Measurements from ENCODE around the gene MAP1A.

Gene MAP1A

GRCh38 chr15:43517354-43518196 is at the start of gene MAP1A:
TSS of gene MAP1A (plus strand) at chr15:43517608. CDS start at chr15:43521474, 3,866 bp downstream.
- DNase-seq, result peak; percentile 14

- no peak for DNase-seq
Observed at GRCh38 chr15:43469867-43470266, 47.5 kb upstream of the MAP1A start.

- no peak for DNase-seq
Observed at GRCh38 chr15:43471975-43472374, 45.4 kb upstream of the MAP1A start.

GRCh38 chr15:43473885-43474284 is 43.5 kb upstream of the MAP1A start:
- no peak for DNase-seq

GRCh38 chr15:43483297-43484128 is 33.9 kb upstream of the MAP1A start:
- DNase-seq, result no peak

GRCh38 chr15:43484455-43484854 is 33.0 kb upstream of the MAP1A start:
- DNase-seq, result no peak

GRCh38 chr15:43487271-43487895 is 30.0 kb upstream of the MAP1A start:
- DNase-seq, result no peak

GRCh38 chr15:43488790-43489189 is 28.6 kb upstream of the MAP1A start:
- no peak for DNase-seq

GRCh38 chr15:43489191-43489590 is 28.2 kb upstream of the MAP1A start:
- DNase-seq, result no peak

- DNase-seq, result no peak
Observed at GRCh38 chr15:43492266-43492665, 25.1 kb upstream of the MAP1A start.

GRCh38 chr15:43492673-43493601 is 24.5 kb upstream of the MAP1A start, which contains the start of gene TP53BP1:
TSS of gene TP53BP1 (minus strand) at chr15:43493156. CDS start at chr15:43493043, 113 bp downstream.
- peak; percentile 81 for DNase-seq

- DNase-seq, result no peak
Observed at GRCh38 chr15:43493703-43494472, 23.5 kb upstream of the MAP1A start.

GRCh38 chr15:43498990-43499389 is 18.4 kb upstream of the MAP1A start:
- DNase-seq, result no peak

GRCh38 chr15:43499635-43500034 is 17.8 kb upstream of the MAP1A start:
- DNase-seq, result no peak

GRCh38 chr15:43505738-43506137 is 11.7 kb upstream of the MAP1A start:
- DNase-seq, result no peak

- no peak for DNase-seq
Observed at GRCh38 chr15:43508421-43508820, 9.0 kb upstream of the MAP1A start.

GRCh38 chr15:43508991-43509659 is 8.3 kb upstream of the MAP1A start:
- peak; percentile 21 for DNase-seq

- no peak for DNase-seq
Observed at GRCh38 chr15:43509660-43510199, 7.7 kb upstream of the MAP1A start.

- DNase-seq, result peak; percentile 97
Observed at GRCh38 chr15:43510200-43511011, 7.0 kb upstream of the MAP1A start.

Measured in NCI-H1092 (cell line).